NCI-H510A treated with DMSO at 0.1 percent for 48 hours (cell line): ENCODE results near the gene TIMM17A.

Experiments used
- DNase-seq: peaks from one replicate; lab custom pipeline; 2025; lab: John Stamatoyannopoulos, UW

The TIMM17A gene

DNA sequence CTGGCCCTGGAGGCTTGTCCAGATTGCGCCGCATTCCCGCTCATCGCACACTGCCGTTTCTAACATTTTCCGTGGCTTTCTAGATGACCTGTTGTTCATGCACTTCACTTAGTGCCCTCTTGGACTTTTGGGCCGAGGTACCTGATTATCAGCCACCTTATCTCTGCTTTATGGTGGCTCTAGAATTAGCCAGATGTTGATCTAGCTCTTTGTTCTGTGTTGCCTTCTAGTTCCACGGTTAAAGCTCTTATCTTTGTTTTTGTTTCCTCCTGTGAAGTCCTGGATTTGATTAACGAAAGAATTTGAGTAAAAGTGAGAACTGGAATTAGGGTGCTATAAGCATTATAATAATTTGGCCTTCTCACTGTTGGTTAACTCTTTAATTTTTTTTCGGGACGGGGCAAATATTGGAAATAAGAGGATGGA lies 28.1 kb downstream of the TIMM17A start:
- DNase-seq = no peak

DNA sequence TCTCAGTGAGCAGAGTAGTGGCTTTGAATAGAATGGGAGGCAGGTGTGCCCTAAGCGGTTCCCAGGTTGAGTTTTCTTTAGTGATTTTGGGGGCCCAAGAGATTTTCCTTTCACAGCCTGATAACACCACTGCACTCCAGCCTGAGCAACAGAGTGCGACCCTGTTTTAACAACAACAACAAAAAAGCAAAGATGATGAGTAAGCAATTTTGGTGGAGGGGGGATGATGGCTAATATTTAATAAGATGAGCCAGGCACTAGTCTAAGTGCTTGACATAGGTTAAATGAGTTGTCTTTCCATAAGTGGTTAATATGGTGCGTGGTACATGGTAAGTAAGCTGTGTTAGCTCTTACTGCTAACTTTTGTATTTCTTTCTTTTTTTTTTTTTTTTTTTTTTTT lies 29.1 kb downstream of the TIMM17A start:
- DNase-seq = no peak

GRCh38 chr1:201985355-201985754 lies 30.1 kb downstream of the TIMM17A start:
- DNase-seq = no peak

- no peak for DNase-seq
These were observed 33.3 kb downstream of the TIMM17A start for GRCh38 chr1:201988601-201989000.

GRCh38 chr1:201989354-201990128 lies 34.2 kb downstream of the TIMM17A start:
- DNase-seq = no peak

- DNase-seq = no peak
These were observed 35.1 kb downstream of the TIMM17A start for GRCh38 chr1:201990427-201990826.

- peak; percentile 95 for DNase-seq
These were observed 44.4 kb downstream of the TIMM17A start for GRCh38 chr1:201999625-202000238.

- no peak for DNase-seq
These were observed 47.2 kb downstream of the TIMM17A start for GRCh38 chr1:202002507-202002906.

DNA sequence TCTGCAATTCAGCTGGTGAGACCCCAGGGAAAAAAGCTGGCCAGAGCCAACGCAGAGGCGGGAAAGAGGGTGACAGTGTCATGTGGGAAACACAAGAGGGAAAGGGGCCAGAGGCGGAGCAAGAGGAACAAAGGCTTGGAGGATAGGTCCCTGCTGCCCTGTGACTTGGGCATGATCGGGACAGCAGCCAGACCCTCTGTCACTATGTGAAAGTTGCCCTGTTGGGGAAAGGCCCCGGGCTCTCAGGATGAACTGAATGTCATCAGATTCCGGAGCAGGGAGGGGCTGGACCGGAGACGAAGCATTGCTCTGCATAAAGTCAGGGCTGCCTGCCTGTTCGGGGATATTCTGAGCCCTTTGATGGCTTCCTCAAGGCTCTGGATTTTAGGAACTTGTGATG lies 49.4 kb downstream of the TIMM17A start:
- DNase-seq = no peak

DNA sequence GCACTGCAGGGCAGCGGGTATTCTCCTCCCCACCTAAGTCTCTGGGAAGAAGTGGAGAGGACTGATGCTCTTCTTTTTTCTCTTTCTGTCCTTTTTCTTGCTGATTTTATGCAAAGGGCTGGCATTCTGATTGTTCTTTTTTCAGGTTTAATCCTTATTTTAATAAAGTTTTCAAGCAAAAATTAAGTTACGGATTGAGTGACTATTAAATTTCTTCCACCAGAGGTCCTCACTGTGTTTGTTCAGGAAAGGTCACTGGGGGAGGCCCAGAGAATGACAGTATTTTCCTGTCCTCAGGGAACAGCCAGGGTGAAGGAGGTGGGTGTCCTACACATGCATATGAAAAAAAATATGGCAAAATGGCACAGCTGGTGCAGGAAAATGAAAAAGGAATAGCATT lies 50.7 kb downstream of the TIMM17A start:
- peak; percentile 24 for DNase-seq

DNA sequence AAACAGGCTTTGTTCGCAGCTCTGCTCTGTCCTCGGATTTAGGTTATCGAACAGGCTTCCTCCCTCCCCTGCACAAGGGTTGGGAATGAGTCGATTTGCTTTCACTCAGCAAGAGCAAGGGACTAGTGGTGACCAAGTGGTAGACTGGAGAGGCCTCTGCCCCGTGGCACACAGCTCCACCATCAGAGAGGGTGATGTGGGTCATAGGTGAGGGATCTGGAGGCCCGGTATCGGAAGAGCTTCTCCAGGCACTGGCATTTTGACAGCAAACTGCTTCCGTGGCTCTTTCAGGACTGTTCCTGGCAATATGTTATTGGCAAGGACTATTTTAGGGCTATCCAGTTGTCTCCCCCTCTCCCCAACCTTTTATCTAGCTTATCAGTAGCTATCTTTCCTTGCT lies 52.0 kb downstream of the TIMM17A start:
- no peak for DNase-seq

GRCh38 chr1:202007805-202008489 lies 52.6 kb downstream of the TIMM17A start:
- peak; percentile 83 for DNase-seq

DNA sequence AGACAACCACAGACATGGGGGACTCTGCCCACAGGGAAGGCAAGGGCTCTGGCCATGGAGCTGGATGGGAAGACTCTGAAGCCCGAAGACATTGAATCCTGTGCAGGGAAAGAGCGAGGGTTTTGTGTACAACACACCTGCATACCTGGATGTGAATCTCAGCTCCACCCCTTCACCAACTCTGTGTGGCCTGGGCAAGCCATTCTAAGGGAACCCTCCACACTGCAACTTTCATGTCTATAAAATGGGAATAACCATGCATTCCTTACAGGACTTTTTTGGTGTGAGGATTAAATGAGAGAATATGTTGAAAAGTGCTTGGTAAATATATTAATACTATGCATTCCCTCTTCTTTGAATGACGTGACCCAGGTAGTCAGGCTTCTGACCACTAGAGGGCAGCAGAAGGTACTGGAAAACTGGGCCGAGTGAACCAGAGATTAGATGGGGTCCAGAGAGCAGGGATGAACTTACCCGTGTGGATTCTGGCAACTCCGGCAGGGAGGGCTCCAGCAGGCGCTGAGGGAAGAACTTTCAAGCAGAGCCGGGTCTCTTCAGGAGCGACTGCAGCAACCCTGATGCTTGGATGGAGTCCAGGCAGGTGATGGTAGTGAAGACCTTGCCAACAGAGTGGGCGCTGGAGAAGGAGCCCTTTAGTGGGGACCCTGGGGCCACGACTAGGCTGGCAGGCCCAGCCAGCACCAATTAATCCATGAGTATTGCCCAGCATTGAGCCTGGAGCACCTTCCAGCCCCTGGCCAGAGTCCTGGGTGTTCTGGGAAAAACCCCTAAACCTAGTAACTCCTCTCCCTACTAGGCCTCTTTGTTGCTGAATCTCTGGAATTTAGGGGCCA lies 54.2 kb downstream of the TIMM17A start:
- DNase-seq = peak; percentile 92

DNA sequence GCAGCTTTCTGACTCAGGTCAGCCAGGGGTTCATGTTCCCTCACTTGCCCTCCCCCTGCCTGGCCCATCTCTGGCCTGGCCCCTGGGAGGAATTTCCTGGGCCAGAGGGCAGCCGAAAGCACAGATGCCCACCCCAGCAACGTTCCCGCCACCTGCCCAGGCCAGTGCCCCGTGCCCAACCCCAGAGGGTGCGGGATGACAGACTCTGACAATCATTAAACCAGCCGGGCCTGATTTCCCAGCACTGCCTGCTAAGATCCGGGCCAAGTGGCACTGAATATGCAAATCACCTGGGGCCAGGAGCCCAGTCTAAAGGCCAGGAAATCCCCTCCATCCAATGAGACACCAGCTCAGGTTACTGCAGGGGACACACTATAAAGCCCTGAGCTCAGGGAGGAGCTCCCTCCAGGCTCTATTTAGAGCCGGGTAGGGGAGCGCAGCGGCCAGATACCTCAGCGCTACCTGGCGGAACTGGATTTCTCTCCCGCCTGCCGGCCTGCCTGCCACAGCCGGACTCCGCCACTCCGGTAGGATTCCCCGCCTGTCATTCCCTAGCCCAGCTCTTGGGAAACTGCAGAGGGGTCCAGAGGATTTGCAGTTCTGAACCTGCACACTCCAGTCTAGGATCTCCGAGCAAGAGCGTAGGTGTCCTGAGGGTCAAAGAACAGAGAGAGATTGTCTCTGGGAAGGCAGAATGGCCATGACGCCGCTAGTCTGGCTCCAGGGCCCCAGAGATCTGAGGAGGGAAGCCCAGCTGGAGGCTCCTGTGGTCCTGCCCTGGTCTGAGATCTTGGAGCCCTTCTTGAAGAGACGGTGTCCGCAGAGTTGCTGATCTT lies 55.1 kb downstream of the TIMM17A start, which contains the start of gene ELF3:
TSS of gene ELF3 (plus strand) at position 408 of the 836 bp plus-strand sequence. CDS start 550 bp downstream, outside the sequence.
- peak; percentile 98 for DNase-seq

- DNase-seq = peak; percentile 48
These were observed 56.7 kb downstream of the TIMM17A start for GRCh38 chr1:202011994-202012393.

GRCh38 chr1:202012544-202013478 lies 57.5 kb downstream of the TIMM17A start:
- peak; percentile 17 for DNase-seq

GRCh38 chr1:202013603-202014002 lies 58.3 kb downstream of the TIMM17A start:
- DNase-seq = no peak

DNA sequence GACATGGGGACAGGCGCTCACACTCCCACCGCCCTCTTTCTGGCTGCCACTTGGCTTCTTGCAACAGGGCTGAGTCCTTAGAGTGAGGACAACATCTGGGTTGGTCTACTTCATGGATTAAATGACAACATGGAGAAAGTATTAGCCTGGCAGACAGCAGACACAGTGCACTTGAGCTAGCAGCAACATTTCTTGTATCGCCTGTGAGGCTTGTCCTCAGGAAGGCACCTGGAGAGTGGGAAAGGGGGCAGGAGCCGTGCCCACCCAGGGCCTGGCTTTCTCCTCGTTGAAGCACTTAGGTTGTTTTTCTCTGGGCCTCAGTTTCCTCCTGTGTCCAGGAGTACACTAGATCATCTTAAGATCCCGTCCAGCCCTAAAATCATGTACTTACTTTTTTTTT lies 58.8 kb downstream of the TIMM17A start:
- no peak for DNase-seq

GRCh38 chr1:202014915-202015661 lies 59.8 kb downstream of the TIMM17A start:
- no peak for DNase-seq
